ENCODE results near the gene CAB39.
"Not testable (repeated sequence)": the region's sequence is repeated elsewhere in the genome, so short reads cannot be mapped to it uniquely, and the experiment has no call there.

CAB39 gene

GRCh38 chr2:230684270-230685168, 28.1 kb upstream of the CAB39 start:
- no peak for DNase-seq (ENCODE audit: low read depth)

- DNase-seq (ENCODE audit: low read depth) = no peak
These were observed 27.5 kb upstream of the CAB39 start for GRCh38 chr2:230685178-230685577.

DNA sequence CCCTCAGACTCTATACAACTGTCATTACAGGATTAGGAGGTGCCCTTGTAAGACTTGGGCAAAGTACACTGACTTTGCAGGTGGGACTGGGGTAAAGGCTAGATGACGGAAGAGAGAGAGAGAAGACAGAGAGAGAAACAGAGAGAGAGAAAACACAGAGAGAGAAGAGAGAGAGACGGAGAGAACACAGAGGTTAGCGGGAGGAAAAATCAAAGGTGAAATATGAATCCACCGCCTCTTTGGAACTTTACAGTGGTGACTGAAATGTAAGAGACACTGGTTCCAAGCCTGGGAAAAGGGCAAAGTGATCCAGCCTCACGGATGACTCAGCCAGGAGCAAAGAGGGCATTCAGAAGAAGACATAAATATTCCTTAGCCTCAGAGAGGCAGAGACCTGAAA, 25.1 kb upstream of the CAB39 start:
- peak; percentile 44 for DNase-seq (ENCODE audit: low read depth)

GRCh38 chr2:230688490-230688889, 24.2 kb upstream of the CAB39 start:
- no peak for DNase-seq (ENCODE audit: low read depth)

DNA sequence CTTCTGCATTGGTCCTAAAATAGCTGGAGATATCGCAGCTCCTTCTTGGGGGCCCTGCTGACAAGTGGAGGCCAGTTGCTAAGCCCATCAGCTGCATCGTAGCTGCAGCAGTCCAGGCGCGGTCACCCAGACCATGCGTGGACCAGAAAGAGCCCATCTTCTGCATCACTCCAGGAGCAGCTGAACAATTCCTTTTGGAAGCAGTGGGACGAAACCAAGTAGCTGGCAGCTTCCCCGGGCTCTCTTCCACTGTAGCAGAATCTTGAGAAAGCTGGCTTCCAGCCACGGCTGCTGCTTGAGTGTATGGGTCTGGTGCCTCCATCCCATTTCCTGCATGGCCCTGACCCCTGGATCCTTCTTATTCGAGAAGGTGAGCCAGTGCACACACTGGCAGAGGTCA, 22.2 kb upstream of the CAB39 start:
- no peak for DNase-seq (ENCODE audit: low read depth)

DNA sequence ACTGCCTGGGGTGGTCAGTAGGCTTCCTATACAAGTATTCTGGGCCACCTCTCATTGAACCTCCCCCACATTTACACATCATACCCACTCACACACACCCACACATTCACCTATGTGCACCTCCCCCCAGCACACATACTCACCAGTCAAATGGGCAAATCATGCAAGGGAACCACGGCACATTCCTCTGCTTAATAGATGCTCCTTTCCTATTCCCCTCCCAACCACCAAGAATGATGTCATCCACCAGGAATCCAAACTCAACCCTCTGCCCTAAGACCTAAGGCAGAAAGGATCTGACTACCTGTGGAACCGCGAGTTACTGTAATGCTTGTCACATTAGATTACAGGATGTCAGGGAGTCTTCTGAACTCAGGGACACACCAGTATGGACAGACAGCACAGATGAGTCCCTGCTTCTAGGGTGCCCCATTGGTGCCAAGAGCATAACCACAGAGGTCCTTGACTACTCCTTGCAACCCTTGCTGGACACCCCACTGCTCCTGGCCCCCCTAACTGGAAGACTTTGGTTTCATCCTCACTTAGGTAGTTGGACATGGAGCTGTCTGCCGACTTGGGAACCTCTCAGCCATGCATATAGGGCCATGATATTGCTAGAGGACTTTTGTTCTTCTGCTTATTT, 21.5 kb upstream of the CAB39 start:
- DNase-seq (ENCODE audit: low read depth) = peak; percentile 76

GRCh38 chr2:230692760-230693159, 19.9 kb upstream of the CAB39 start:
- DNase-seq (ENCODE audit: low read depth) = peak; percentile 23

- no peak for DNase-seq (ENCODE audit: low read depth)
These were observed 19.2 kb upstream of the CAB39 start for GRCh38 chr2:230693411-230693810.

GRCh38 chr2:230694241-230694640, 18.4 kb upstream of the CAB39 start:
- no peak for DNase-seq (ENCODE audit: low read depth)

GRCh38 chr2:230695551-230695950, 17.1 kb upstream of the CAB39 start:
- no peak for DNase-seq (ENCODE audit: low read depth)

- no peak for DNase-seq (ENCODE audit: low read depth)
These were observed 16.0 kb upstream of the CAB39 start for GRCh38 chr2:230696670-230697069.

DNA sequence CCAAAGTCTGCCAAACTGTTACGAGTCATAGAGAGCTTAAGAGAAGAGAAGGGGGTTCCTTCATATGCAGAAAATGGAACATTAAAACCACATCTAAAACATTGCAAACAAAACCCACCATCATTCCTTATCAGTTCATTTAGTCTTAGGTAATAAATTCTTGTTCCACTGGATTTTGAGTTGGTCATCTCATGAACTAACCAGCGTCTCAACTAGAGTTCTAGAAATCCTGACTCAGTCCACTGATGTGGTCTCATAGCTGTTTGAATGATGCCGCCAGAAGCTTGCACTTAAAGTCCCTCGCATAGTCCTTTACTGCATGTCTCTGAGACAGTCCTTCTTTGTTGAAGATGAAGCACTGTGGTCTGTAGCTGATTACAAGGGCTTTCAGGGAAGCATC, 15.0 kb upstream of the CAB39 start:
- no peak for DNase-seq (ENCODE audit: low read depth)

- DNase-seq (ENCODE audit: low read depth) = not testable (repeated sequence)
These were observed 13.9 kb upstream of the CAB39 start for GRCh38 chr2:230698753-230699152.

DNA sequence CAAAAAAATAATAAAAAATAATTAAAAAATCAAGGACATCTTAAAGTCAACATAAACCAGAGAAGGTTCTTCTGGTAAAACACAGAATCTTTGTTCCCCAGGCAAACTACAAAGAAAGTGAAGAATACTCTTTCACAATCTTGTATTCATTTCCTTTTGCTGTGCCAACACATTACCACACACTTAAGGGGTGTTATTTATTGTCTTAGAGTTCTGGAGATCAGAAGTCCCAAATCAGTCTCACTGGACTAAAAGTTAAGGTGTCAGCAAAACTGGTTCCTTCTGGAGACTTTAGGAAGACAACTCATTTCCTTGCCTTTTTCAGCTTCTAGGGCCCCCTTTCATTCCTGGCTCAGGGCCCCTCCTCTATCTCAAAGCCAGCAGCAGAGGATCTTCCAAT, 12.2 kb upstream of the CAB39 start:
- peak; percentile 47 for DNase-seq (ENCODE audit: low read depth)

DNA sequence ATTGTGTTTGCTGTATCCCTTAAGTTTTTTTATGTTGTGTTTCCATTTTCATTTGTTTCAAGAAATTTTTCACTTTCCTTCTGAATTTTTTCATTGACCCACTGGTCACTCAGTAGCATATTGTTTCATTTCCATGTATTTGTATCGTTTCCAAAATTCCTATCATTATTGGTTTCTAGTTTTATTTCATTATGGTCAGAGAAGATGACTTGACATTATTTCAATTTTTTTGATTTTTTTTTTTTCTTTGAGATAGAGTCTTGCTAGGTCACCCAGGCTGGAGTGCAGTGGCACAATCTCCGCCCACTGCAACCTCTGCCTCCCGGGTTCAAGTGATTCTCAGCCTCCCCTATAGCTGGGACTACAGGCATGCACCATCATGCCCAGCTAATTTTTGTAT, 11.3 kb upstream of the CAB39 start:
- no peak for DNase-seq (ENCODE audit: low read depth)

DNA sequence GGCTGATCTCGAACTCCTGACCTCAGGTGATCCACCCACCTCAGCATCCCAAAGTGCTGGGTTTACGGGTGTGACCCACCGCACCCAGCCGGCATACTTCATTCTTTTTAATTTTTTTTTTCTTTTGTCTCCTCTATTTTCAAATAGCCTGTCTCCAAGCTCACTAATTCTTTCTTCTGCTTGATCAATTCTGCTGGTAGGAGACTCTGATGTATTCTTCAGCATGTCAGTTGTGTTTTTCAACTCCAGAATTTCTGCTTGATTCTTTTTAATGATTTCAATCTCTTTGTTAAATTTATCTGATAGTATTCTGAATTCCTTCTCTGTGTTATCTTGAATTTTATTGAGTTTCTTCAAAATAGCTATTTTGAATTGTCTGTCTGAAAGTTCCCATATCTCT, 10.2 kb upstream of the CAB39 start:
- not testable (repeated sequence) for DNase-seq (ENCODE audit: low read depth)

DNA sequence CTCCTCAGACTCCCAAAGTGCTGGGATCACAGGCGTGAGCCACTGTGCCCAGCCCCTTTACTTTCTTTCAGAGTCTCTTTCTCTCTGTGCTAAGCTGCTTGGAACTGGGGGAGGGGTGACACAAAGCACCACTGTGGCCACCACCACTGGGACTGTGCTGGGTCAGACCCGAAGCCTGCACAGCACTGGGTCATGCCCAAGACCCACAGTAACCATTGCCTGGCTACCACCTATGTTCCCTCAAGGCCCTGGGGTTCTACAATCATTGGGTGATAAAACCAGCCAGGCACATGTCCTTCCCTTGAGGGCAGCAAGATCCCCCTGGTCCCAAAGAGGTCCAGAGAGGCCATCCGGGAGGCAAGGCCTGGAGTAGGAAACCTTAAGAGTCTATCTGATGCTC, 9.1 kb upstream of the CAB39 start:
- no peak for DNase-seq (ENCODE audit: low read depth)

DNA sequence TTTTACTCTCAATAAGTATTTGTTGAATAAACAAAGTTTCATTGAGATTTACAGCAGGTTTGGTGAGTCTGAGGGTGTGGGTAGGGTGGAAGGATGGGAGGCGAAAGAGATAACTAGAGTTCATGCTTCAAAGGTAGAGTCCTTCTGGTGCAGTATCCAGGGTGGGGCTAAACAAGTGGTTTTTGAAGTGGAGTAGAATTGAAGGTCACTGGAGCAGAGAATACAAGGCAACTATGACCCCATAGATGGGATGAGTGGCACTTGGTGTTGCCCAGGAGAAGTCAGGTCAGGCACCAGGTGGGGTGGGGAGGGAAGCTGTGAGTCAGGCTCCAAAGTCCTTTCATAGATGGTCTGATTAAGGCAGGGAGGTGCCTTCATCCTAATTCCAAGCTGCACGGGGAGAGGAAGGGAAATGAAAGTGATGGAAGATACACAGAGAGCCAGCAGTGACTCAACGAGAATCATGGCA, 6.6 kb upstream of the CAB39 start:
- no peak for DNase-seq (ENCODE audit: low read depth)

GRCh38 chr2:230706966-230707365, 5.7 kb upstream of the CAB39 start:
- no peak for DNase-seq (ENCODE audit: low read depth)

DNA sequence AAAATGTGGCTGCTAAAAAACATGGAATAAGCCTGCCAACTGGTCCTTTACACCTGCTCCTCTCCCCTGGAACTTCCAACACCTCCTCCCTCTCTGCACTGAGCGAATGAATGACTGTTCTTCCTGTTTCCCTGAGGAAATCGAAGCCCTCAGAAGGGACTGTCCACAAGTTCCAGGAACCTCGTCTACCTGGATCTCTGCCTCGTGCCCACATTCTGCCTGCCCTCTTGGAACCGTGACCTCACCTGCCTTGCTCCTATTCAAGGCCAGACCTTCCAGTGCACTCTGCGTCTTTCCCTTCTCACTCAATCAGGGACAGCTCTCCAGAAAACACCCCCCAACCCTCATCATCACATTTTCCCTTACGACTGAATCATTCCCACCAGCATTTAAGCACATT, 4.4 kb upstream of the CAB39 start:
- no peak for DNase-seq (ENCODE audit: low read depth)

- no peak for DNase-seq (ENCODE audit: low read depth)
These were observed 1.4 kb upstream of the CAB39 start for GRCh38 chr2:230711224-230711623.

- DNase-seq (ENCODE audit: low read depth) = peak; percentile 47
These were observed 891 bp downstream of the CAB39 start for GRCh38 chr2:230713331-230714135.

DNA sequence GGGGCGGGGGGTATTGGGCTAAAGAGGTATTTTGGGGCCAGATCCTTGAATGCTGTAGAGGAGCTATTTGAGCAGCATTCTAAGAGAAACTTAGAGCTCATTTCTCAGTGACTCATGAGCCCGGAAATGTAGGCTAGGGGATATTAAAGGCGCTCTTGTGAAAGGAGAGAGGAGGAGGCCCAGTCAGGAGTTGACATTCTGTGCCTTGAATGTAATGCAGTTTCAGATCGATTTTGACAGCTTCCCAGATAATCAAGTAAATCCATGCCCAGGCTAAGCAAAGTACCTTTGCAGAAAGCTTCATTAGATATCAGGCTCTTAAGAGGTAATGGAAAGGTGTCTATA, 1.5 kb downstream of the CAB39 start:
- DNase-seq (ENCODE audit: low read depth) = peak; percentile 77
